ENCODE results near the gene GTF3C5. TPM values are rescaled to one million over a fixed set of nuclear protein-coding genes. Genes with fewer than 3 reads are reported as not detected.

Gene GTF3C5
- total RNA-seq, 2 donors from 2014 or later = 89.7 to 94.6 TPM

DNA sequence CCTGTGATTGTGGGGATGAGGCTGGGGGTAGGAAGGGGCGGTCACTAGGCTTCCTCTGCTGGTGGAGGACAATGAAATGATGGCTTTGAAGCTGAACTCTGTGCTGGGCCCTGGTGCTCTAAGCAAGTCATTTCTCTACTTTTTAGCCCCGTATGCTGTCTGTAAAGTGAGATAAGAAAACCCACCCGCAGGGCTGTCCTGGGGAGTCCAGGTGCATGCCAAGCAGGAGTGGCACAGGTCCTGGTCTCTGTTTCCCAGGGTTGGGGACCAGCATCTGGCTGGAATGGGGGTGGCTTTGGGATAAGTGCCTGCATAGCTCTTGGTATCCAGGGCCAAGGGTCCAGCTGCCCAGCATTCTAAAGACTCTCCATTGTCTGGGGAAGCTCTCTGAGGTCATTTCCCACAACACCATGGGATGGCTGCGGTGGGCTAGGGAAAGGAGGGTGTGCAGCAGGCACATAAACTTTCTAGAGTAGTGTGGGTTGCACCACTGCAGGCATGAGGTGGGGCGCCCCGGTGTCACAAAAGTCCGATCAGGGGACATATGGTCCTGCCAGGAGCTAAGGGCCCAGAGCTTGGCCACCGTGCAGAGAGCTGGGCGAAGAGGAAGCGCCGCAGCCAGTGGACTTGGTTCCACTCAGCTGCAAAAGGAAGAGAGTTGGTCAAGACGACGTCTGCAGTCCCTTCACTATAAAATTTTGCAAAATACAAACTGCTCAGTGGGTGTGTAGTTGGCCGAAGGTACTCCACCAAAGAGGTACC, 25.6 kb upstream of the GTF3C5 start:
- peak; percentile 62 for DNase-seq
- peaks cover 55% of the 10 kb centered on the region for H3K27me3 Mint-ChIP-seq (ENCODE audit: insufficient read depth)
- no peak overlapping the region for H3K27ac Mint-ChIP-seq

DNA sequence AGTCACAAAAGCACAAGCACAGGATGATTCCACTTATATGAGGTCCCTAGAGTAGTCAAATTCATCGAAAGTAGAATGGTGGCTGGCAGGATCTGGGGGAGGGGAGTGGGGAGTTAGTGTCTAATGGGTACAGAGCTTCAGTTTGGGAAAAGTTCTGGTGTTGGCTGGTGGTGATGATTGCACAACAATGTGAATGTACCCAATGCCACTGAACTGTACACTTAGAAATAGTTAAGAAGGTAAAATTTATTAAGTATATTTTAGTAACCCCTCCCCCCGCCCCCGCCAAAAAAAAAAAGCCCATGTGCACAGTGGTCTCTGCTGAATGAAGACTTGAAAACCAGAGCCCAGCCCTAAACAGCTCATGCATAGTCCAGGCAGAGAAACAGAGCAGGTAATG, 24.8 kb upstream of the GTF3C5 start:
- Mint-ChIP-seq H3K9me3 (no peaks in the 10 kb centered on the region), H3K4me1 (peaks cover 27% of the 10 kb centered on the region), H3K27ac (no peak overlapping the region), H3K36me3 (ENCODE audit: low read depth) (no peaks in the 10 kb centered on the region), H3K27me3 (ENCODE audit: insufficient read depth) (peaks cover 56% of the 10 kb centered on the region), H3K4me3 (no peak overlapping the region)
- Histone ChIP-seq H3K27me3 (ENCODE audit: control insufficient read depth, insufficient read depth, low read length, poor library complexity, severe bottlenecking) (peaks cover 16% of the 10 kb centered on the region), H3K9me3 (ENCODE audit: control insufficient read depth, low read length) (no peaks in the 10 kb centered on the region), H3K9ac (ENCODE audit: extremely low read depth, low read length, poor library complexity, severe bottlenecking) (no peak overlapping the region), H3K4me3 (ENCODE audit: low read length) (no peak overlapping the region), H3K27ac (ENCODE audit: low read depth, low read length) (no peak overlapping the region), H3K36me3 (ENCODE audit: control insufficient read depth, insufficient read depth, low read length) (no peaks in the 10 kb centered on the region), H3K4me1 (ENCODE audit: control insufficient read depth, insufficient read depth, low read length) (peaks cover 18% of the 10 kb centered on the region)
- WGBS, 2 experiments (ENCODE audit: insufficient coverage in 1 of 2, insufficient read length in 1 of 2) = 80 to 92% methylated on average over 1 to 3 of the region's 3 CpGs
- no peak for DNase-seq
- TF ChIP-seq, protein P1, sequence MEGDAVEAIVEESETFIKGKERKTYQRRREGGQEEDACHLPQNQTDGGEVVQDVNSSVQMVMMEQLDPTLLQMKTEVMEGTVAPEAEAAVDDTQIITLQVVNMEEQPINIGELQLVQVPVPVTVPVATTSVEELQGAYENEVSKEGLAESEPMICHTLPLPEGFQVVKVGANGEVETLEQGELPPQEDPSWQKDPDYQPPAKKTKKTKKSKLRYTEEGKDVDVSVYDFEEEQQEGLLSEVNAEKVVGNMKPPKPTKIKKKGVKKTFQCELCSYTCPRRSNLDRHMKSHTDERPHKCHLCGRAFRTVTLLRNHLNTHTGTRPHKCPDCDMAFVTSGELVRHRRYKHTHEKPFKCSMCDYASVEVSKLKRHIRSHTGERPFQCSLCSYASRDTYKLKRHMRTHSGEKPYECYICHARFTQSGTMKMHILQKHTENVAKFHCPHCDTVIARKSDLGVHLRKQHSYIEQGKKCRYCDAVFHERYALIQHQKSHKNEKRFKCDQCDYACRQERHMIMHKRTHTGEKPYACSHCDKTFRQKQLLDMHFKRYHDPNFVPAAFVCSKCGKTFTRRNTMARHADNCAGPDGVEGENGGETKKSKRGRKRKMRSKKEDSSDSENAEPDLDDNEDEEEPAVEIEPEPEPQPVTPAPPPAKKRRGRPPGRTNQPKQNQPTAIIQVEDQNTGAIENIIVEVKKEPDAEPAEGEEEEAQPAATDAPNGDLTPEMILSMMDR (conservative IDR thresholded peaks at IDR 0.05) = no peak

More for the DNA sequence above, 25.6 kb upstream of the GTF3C5 start:
- Mint-ChIP-seq H3K9me3 (no peaks in the 10 kb centered on the region), H3K4me1 (peaks cover 32% of the 10 kb centered on the region), H3K36me3 (ENCODE audit: low read depth) (no peaks in the 10 kb centered on the region), H3K4me3 (no peak overlapping the region)
- Histone ChIP-seq H3K4me3 (ENCODE audit: low read length) (no peak overlapping the region), H3K27ac (ENCODE audit: low read depth, low read length) (no peak overlapping the region), H3K4me1 (ENCODE audit: control insufficient read depth, insufficient read depth, low read length) (peaks cover 18% of the 10 kb centered on the region), H3K9ac (ENCODE audit: extremely low read depth, low read length, poor library complexity, severe bottlenecking) (no peak overlapping the region), H3K36me3 (ENCODE audit: control insufficient read depth, insufficient read depth, low read length) (no peaks in the 10 kb centered on the region), H3K27me3 (ENCODE audit: control insufficient read depth, insufficient read depth, low read length, poor library complexity, severe bottlenecking) (peaks cover 16% of the 10 kb centered on the region), H3K9me3 (ENCODE audit: control insufficient read depth, low read length) (no peaks in the 10 kb centered on the region)
- 93 to 97% methylated on average over 9 to 14 of the region's 14 CpGs for WGBS, 2 experiments (ENCODE audit: insufficient coverage in 1 of 2, insufficient read length in 1 of 2)
- TF ChIP-seq, protein P1 (conservative IDR thresholded peaks at IDR 0.05) = no peak

DNA sequence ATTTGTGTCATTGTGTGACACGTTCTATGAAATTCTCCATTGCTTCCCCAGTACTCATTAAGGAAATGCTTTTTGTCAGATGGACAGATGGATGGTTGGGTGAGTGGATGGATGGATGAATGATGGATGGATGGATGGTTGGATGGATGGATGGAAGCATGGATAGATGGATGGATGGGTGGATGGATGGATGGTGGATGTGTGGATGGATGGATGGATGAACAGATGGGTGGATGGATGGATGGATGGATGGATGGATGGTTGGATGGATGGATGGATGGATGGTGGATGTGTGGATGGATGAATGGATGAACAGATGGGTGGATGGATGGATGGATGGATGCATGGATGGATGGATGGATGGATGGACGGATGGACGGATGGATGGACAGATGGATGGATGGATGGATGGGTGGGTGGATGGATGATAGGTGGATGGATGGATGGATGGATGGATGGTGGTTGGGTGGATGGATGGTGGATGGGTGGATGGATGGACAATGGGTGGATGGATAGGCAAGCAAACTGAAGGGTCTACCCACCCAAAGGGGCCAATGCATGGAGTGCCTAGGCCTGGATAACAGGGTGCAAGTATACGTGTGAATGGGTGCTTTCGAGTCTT, 24.0 kb upstream of the GTF3C5 start:
- H3K9me3 Mint-ChIP-seq = no peaks in the 10 kb centered on the region
- DNase-seq = peak; percentile 4
- Histone ChIP-seq H3K4me3 (ENCODE audit: low read length) (no peak overlapping the region), H3K9ac (ENCODE audit: extremely low read depth, low read length, poor library complexity, severe bottlenecking) (no peak overlapping the region), H3K27ac (ENCODE audit: low read depth, low read length) (no peak overlapping the region), H3K27me3 (ENCODE audit: control insufficient read depth, insufficient read depth, low read length, poor library complexity, severe bottlenecking) (peaks cover 16% of the 10 kb centered on the region), H3K36me3 (ENCODE audit: control insufficient read depth, insufficient read depth, low read length) (no peaks in the 10 kb centered on the region), H3K9me3 (ENCODE audit: control insufficient read depth, low read length) (no peaks in the 10 kb centered on the region), H3K4me1 (ENCODE audit: control insufficient read depth, insufficient read depth, low read length) (peaks cover 18% of the 10 kb centered on the region)
- TF ChIP-seq, protein P1 (conservative IDR thresholded peaks at IDR 0.05) = no peak
- 76% methylated on average over 5 of the region's 5 CpGs for WGBS, 2 experiments (ENCODE audit: insufficient coverage in 1 of 2, insufficient read length in 1 of 2)
- peaks cover 59% of the 10 kb centered on the region for H3K27me3 Mint-ChIP-seq (ENCODE audit: insufficient read depth)
- no peak overlapping the region for H3K27ac Mint-ChIP-seq
- H3K4me3 Mint-ChIP-seq = no peak overlapping the region
- peaks cover 26% of the 10 kb centered on the region for H3K4me1 Mint-ChIP-seq
- H3K36me3 Mint-ChIP-seq (ENCODE audit: low read depth) = no peaks in the 10 kb centered on the region

All from endodermal cell (in vitro differentiated cells).